Muscle of arm (tissue), 12 donors: ENCODE measurements around the gene MYADM. TPM values are rescaled to one million over a fixed set of nuclear protein-coding genes. Genes with fewer than 3 reads are reported as not detected.
"Not testable (repeated sequence)": the region's sequence is repeated elsewhere in the genome, so short reads cannot be mapped to it uniquely, and the experiment has no call there.

Experiments used
- DNase-seq: peaks from one replicate; pipeline ENCODE4 v3.0.0-alpha.2; 2013
- polyA plus RNA-seq, 12 donors: library from polyadenylated mRNA; unstranded; fragments of 120-200 nt; gene quantifications; one replicate each; pipeline ENCODE4 v1.2.1, GENCODE V29; 2013; ENCODE audit not compliant: insufficient read length in 12 of 12

The MYADM gene
- polyA plus RNA-seq, 12 donors = 129 to 1,426 (median 184) TPM

DNA sequence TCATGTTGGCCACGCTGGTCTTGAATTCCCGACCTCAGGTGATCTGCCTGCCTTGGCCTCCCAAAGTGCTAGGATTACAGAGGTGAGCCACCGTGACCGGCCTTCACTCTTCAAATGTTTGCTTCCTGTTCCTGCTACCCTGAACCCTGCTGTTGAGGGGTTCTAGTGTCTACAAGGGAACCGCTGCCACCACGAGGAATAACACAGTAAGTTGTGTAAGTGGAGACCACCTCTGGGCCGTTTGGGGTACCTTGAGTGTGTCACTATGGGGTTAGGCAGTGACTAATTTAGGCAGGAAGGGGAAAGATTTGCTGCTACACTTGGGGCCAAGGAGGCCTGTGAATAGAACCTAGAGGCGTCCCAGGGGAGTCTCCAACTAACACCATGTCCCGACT, 2.2 kb upstream of the MYADM start:
- DNase-seq = no peak

GRCh38 chr19:53865918-53866864, 1.5 kb upstream of the MYADM start:
- DNase-seq = peak; percentile 82

- peak; percentile 56 for DNase-seq
Measured at GRCh38 chr19:53866865-53867224, 838 bp upstream of the MYADM start.

- DNase-seq = no peak
Measured at GRCh38 chr19:53868091-53868891, 608 bp downstream of the MYADM start.

GRCh38 chr19:53868892-53869804, 1.5 kb downstream of the MYADM start:
- DNase-seq = peak; percentile 83

DNA sequence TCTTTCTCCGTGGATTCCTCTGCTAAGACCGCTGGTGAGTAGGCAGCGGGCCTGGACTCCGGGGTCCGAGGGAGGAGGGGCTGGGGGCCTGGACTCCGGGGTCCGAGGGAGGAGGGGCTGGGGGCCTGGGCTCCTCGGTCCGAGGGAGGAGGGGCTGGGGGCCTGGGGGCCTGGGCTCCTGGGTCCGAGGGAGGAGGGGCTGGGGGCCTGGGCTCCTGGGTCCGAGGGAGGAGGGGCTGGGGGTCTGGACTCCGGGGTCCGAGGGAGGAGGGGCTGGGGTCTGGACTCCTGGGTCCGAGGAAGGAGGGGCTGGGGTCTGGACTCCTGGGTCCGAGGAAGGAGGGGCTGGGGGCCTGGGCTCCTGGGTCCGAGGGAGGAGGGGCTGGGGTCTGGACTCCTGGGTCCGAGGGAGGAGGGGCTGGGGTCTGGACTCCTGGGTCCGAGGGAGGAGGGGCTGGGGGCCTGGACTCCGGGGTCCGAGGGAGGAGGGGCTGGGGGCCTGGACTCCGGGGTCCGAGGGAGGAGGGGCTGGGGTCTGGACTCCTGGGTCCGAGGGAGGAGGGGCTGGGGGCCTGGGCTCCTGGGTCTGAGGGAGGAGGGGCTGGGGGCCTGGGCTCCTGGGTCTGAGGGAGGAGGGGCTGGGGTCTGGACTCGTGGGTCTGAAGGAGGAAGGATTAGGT, 2.3 kb downstream of the MYADM start:
- not testable (repeated sequence) for DNase-seq

DNA sequence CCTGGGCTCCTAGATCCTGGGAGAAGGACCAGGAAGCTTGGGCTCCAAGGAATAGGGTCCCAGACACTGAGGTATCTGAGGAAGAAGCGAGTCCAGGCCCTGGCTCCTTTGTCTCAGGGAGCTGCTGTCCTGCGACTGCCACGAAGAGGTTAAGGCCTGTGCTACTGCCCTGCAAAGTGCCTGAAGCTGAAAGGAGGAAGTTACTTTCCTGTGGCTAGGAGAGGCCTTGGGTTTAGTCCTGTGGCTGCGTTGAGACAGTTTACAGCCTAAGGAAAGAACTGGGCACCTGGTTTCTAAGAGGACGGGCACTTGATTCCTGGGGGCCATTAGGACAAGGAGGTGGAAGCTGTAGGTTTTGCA, 2.8 kb downstream of the MYADM start:
- DNase-seq = no peak

DNA sequence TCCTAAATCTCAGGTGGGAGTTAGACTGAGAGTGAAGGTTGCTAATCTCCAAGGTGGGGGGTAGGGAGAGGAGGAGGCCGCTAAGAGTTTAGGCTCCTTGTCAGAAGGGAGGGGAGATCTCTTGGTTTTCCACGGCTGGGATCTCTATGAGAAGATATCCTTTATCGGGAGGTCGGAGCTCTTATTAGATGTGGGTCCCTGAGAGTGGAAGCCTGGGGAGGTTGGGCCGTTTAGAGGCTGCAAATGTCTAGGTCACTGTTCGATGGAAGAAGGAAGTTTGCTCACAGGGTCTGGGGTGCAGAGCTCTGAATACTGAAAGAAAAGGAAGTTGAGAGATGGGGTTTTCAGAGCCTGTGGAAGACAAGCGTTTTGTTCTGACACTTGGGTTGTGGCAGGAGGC, 3.8 kb downstream of the MYADM start:
- no peak for DNase-seq

DNA sequence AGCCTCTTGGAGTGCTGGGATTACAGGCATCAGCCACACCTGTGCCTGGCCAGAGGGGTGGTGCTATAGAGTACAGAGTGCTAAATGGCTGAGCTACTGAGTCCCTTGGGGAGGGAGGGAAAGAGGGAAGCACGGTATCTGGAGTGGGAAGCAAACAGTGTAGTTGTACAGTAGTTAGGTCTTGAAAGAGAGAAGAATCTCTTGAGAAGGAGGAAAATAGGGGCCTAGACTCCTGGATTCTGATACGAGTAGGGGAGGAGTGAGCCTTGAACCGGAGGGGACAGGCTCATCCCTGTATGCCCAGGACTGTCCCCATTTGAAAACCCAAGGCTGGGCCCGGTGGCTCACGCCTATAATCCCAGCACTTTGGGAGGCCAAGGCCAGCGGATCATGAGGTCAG, 5.1 kb downstream of the MYADM start:
- DNase-seq = no peak

- DNase-seq = no peak
Measured at GRCh38 chr19:53873773-53874605, 6.3 kb downstream of the MYADM start.

DNA sequence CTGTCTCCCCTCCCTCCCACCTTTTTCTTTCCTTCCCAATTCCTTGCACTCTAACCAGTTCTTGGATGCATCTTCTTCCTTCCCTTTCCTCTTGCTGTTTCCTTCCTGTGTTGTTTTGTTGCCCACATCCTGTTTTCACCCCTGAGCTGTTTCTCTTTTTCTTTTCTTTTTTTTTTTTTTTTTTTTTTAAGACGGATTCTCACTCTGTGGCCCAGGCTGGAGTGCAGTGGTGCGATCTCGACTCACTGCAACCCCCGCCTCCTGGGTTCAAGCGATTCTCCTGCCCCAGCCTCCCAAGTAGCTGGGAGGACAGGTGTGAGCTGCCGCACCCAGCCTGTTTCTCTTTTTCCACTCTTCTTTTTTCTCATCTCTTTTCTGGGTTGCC, 6.9 kb downstream of the MYADM start:
- DNase-seq = no peak

DNA sequence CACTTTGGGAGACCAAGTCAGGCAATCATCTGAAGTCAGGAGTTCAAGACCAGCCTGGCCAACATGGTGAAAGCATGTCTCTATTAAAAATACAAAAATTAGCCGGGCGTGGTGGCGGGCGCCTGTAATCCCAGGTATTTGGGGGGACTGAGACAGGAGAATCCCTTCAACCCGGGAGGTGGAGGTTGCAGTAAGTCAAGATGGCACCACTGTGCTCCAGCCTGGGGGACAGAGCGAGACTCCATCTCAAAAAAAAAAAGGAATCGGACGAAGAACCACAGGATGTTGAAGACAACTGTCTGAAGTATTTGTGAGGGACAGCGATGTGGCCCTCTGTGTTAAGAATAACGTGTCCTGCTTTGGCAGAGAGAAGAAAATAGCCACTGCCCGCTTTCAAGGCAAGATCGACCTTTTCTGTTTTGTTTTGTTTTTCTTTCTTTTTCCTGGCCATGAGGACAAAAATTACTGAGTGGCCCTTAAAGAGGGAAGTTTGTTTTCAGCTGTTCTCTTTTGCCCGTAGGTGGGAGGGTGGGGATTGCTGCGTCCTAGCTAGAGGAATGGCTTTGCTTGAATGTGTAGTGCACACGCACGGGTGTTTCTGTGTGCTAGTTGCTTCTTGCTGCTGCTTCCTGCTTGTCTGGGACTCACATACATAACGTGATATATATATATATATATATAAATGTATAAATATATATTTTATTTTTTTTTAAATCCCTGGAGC, 8.1 kb downstream of the MYADM start:
- DNase-seq = no peak

DNA sequence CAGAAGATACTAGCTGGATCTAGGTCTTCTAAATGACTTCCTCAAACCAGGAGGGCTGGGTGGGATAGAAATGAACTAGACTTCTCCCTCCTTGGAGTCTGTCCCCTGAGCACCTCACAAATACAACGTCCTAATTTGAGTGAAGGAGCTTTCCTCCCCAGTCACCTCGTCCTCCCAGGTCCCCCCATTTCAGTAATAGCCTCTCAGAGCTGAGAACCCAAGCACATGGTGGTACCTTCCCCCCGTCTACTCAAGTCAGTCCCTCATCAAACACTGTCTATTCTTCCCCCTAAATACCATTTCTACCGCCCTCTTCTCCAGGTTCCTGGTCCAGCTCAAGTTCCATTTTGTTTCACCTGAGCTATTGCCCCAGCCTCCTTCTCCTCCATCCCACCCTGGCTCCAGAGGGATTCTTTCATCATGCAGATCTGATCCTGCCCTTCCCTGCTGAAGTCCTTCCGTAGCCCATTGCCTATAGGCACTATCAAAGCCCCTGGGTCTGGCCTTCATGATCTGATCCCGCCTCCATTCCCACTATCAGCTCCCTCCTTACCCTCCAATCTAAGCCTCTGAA, 9.1 kb downstream of the MYADM start:
- DNase-seq = no peak

DNA sequence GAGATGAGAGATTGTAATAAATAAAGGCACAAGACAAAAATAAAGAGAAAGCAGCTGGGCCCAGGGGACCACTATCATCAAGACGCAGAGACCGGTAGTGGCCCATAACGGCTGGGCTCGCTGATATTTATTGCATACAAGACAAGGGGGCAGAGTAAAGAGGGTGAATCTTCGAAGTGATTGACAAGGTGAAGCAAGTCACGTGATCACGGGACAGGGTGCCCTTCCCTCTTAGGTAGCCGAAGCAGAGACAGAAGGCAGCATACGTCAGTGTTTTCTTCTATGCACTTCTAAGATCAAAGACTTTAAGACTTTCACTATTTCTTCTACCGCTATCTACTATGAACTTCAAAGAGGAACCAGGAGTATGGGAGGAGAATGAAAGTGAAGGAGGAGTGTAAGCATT, 9.7 kb downstream of the MYADM start:
- no peak for DNase-seq

- DNase-seq = no peak
Measured at GRCh38 chr19:53878776-53879139, 11.1 kb downstream of the MYADM start.

DNA sequence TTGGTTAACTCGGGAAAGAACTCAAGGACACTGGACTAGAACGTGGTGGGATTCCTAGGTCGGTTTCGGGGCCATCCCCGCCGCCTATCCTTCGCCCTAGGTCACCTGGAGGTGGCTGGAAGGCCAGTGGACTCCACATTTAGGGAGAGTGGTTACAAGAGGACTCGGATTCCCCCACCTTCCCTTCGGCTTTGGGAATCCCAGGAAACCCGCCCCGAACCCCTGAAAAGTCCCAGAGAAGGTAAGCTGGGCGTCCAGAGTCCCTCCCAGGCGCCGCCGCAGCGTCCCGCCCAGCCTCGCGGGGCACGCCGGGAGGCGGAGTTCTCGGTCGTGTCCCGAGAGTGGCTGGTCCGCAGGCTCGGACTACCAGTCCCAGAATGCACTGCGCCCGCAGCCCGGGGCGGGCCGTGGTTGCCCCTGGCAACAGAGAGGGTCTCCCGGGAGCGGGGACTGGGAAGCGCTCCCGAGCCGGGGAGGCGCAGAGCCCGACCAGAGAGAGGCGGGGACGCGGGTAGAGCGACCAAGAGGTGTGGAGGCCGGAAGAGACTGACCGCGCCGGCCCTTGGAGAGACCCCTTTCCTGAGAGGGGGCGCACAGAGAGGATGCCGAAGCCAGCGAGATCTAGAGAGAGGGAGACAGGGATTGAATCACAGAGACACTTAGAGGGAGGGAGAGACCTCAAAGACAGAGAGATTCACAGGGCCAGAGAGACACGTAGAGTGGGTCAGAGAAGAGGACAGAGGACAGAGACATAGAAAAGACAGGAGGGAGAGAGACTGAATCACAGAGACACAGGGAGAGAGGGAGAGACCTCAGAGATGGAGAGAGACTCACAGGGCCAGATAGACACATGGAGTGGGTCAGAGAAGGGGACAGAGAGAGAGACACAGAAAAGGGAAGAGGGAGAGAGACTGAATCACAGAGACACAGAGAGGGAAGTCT, 11.7 kb downstream of the MYADM start:
- peak; percentile 97 for DNase-seq

DNA sequence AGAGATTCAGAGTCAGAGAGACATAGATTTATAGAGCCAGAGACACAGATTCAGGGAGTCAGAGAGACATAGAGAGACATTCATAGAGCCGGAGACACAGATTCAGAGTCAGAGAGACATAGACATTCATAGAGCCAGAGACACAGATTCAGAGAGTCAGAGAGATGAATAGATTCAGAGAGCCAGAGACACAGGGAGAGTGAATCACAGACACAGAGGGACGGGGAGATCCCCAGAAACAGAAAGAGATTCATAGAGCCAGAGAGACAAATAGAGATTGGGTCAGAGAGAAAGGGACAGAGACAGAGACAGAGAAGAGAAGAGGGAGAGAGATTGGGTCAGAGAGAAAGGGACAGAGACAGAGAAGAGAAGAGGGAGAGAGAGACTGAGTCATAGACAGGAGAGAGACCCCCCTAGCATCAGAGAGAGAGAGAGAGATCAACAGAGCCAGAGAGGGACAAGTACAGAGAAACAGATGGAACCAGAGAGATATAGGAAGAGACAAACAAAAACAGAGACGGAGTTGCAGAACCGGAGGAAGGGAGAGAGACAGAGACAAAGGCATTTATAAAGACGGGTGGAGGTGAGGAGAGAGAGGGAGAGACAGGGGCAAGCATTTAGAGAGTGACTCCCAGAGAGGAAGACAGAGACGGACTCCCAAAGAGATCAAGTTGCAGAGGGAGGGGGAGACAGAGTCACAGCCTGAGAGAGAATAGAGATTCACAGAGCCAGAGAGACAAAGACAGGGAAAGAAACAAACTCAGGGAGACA, 13.2 kb downstream of the MYADM start:
- DNase-seq = no peak
